HG02938 (cell line): Measurements from ENCODE around the gene TAP1.
"Not testable (repeated sequence)": the region's sequence is repeated elsewhere in the genome, so short reads cannot be mapped to it uniquely, and the experiment has no call there.

Experiments
- ATAC-seq: cut with Tn5 transposase; IDR thresholded peaks from one replicate; pipeline ENCODE4 v1.9.1; 2021; ENCODE audit warnings: mild to moderate bottlenecking, moderate library complexity; ENCODE audit not compliant: unreplicated experiment

TAP1 gene

DNA sequence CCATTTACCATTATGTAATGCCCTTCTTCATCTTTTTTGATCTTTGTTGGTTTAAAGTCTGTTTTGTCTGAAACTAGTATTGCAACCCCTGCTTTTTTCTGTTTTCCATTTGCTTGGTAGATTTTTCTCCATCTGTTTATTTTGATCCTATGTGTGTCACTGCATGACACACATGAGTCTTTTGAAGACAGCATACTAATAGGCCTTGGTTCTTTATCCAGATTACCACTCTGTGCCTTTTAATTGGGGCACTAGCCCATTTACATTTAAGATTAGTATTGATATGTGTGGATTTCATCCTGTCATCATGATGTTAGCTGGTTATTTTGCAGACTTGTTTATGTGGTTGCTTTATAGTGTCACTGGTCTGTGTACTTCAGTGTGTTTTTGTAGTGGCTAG, 48.1 kb downstream of the TAP1 start:
- ATAC-seq: not testable (repeated sequence)

DNA sequence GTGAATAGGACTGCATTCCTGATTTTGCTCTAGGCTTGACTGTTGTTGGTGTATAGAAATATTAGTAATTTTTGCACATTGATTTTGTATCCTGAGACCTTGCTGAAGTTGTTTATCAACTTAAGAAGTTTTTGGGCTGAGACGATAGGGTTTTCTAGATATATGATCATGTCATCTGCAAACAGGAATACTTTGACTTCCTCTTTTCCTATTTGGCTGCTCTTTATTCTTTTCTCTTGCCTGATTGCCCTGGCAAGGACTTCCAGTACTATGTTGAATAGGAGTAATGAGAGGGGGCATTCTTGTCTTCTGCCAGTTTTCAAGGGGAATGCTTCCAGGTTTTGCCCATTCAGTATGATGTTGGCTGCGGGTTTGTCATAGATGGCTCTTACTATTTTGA, 50.1 kb downstream of the TAP1 start:
- no peak for ATAC-seq

DNA sequence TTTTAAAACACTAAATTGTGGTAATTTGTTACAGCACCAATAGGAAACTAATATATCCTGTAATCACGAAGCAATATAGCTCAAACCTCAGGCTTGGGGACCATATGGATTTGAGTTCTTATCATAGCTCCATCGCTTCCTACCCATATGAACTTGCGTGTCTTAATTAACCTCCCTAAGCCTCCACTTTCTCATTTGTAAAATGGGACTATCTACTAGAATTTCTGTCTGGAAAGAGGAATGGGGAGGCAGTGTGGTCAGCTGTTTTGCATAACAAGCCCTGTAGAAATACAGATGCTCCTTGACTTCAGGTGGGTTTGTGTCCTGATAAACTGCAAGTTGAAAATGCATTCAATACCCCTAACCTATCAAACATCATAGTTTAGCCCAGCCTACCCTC, 53.8 kb downstream of the TAP1 start:
- ATAC-seq: no peak

DNA sequence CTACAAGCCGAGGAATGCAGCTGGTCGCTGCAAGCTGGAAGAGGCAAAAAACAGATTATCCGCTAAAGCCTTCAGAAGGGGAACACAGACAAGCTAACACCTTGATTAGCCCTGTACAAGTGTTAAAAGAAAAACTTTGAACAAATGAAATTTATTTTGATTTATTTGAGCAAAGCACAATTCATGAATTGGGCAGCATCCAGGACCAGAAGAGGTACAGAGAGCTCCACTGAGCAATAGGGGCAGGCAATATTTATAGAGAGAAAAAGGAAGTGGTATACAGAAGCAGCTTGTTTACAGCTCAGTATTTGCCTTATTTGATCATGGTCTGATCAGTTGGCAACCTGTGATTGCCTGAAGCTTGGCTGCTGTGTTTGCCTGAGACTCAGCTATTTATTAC, 54.3 kb downstream of the TAP1 start:
- ATAC-seq: no peak

DNA sequence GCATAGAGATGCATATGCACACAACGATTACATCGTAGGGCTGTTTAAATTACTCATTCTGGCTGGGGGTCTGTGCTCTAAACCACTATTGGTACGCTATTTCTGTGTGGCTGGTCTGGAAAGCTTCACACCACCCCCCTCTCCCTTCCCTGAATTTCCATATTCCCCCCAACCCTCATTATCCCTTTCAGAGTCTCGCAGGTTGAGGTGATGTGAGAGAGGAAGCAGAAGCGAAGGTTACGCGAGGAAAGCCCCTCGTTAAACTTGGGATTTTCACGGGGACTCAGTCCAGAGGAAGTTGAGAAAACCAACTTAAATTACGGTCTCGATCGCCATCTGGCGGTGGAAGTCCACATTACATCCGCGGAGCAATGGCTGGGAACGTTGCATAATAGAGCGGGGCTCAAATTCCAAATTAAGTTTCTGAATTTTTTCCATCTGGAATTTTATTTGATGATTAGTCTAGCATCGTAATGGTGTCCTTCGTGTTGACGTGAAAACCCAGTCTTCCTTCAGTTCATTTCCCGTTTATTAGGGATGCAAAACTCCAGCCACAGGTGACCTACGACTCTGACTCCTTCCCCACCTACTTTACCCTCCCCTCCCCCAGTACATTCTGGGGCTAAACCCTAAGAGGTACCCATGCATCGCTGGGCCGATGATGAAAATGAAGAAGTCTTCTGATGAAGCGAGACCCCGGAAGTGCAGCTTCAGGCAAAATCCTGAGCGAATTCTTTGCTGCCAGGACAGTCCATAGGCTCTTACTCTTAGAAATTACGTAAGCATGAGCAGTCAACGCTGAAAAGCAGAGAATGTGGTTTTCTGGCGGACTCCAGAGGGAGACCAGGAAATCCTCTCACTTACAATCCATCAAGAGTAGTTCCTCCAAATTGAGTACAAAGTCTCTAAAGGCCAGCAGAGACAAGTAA, 56.4 kb downstream of the TAP1 start:
- no peak for ATAC-seq
